Ammon's horn (tissue), 1 donor: ENCODE measurements around the gene SBF1.
A peak's percentile ranks its signal among the peaks of the same experiment; 100 is the strongest.
"Not testable (repeated sequence)": the region's sequence is repeated elsewhere in the genome, so short reads cannot be mapped to it uniquely, and the experiment has no call there.

ENCODE experiments used
- DNase-seq: peaks from one replicate; pipeline ENCODE4 v3.0.0-alpha.2; 2016; ENCODE audit warnings: low spot score

The SBF1 gene

GRCh38 chr22:50474710-50475651 lies at the start of gene SBF1:
Gene SBF1, minus strand, starts transcription at chr22:50475035. Its CDS starts 195 bp downstream, at chr22:50474840.
- peak; percentile 96 for DNase-seq

- DNase-seq = no peak
These were observed 49.2 kb upstream of the SBF1 start for GRCh38 chr22:50523806-50524675.

GRCh38 chr22:50523458-50523805 lies 48.6 kb upstream of the SBF1 start:
- no peak for DNase-seq

GRCh38 chr22:50522806-50523438 lies 48.1 kb upstream of the SBF1 start:
- DNase-seq = no peak

GRCh38 chr22:50522208-50522805 lies 47.5 kb upstream of the SBF1 start:
- DNase-seq = no peak

- DNase-seq = no peak
These were observed 46.9 kb upstream of the SBF1 start for GRCh38 chr22:50521710-50522109.

- DNase-seq = no peak
These were observed 46.1 kb upstream of the SBF1 start for GRCh38 chr22:50520826-50521453.

GRCh38 chr22:50520184-50520583 lies 45.3 kb upstream of the SBF1 start:
- DNase-seq = not testable (repeated sequence)

GRCh38 chr22:50519151-50519550 lies 44.3 kb upstream of the SBF1 start:
- DNase-seq = no peak

- DNase-seq = no peak
These were observed 43.8 kb upstream of the SBF1 start for GRCh38 chr22:50518606-50519005.

- no peak for DNase-seq
These were observed 42.8 kb upstream of the SBF1 start for GRCh38 chr22:50517495-50518260.

- no peak for DNase-seq
These were observed 42.1 kb upstream of the SBF1 start for GRCh38 chr22:50516891-50517290.

GRCh38 chr22:50516068-50516467 lies 41.2 kb upstream of the SBF1 start:
- DNase-seq = no peak

- DNase-seq = no peak
These were observed 38.3 kb upstream of the SBF1 start for GRCh38 chr22:50513175-50513574.

GRCh38 chr22:50508897-50509296 lies 34.1 kb upstream of the SBF1 start:
- no peak for DNase-seq

GRCh38 chr22:50507991-50508884 lies 33.4 kb upstream of the SBF1 start, which contains the start of gene NCAPH2:
Gene NCAPH2, plus strand, starts transcription at chr22:50508224. Its CDS starts 114 bp downstream, at chr22:50508338.
- DNase-seq = no peak

- peak; percentile 96 for DNase-seq
These were observed 32.7 kb upstream of the SBF1 start, which contains the start of gene LMF2 for GRCh38 chr22:50507421-50507990. Gene LMF2, minus strand, starts transcription at chr22:50507702. Its CDS starts 27 bp downstream, at chr22:50507675.

- DNase-seq = peak; percentile 34
These were observed 32.0 kb upstream of the SBF1 start for GRCh38 chr22:50506611-50507420.
